A673 (cell line): ENCODE data around the gene DLG2. TPM values are rescaled to one million over a fixed set of nuclear protein-coding genes. Genes with fewer than 3 reads are reported as not detected.

ENCODE experiments used
- BruUV-seq: library from RNA; stranded (reverse); fragments of 400-500 nt; replicated peaks from 2 replicates; lab custom pipeline; 2021; lab: Mats Ljungman, UMichigan
- CTCF ChIA-PET: fragments of 300-600 bp; sonication (Branson Sonifier 250); formaldehyde crosslinking; loops from one replicate; lab custom pipeline; 2022; ENCODE audit warnings: antibody characterized with exemption; lab: Charles Lee
- POLR2A ChIA-PET: fragments of 300-600 bp; sonication (Branson Sonifier 250); formaldehyde crosslinking; loops from one replicate; lab custom pipeline; 2022; ENCODE audit warnings: antibody characterized with exemption; ENCODE audit not compliant: low non-redundant PET; lab: Charles Lee
- DNase-seq: peaks from one replicate; pipeline ENCODE4 v3.0.0-alpha.2; 2015; ENCODE audit warnings: low spot score
- H3K27ac ChIP-seq: fragments of 200-600 bp; sonication (generic); 2 replicates; pipeline ENCODE4 v1.5.1; 2016; ENCODE audit warnings: mixed run types, low read depth, mild to moderate bottlenecking, mixed read lengths, antibody characterized with exemption, low read length; ENCODE audit not compliant: poor library complexity, severe bottlenecking
- H3K27me3 ChIP-seq: fragments of 200-600 bp; sonication (generic); replicated peaks from 2 replicates; pipeline ENCODE4 v1.6.1; 2017; ENCODE audit warnings: mixed run types, low read depth, mild to moderate bottlenecking, mixed read lengths, antibody characterized with exemption, low read length; ENCODE audit not compliant: insufficient read depth, poor library complexity
- H3K36me3 ChIP-seq: fragments of 200-600 bp; sonication (generic); 2 replicates; pipeline ENCODE4 v1.6.1; 2016; ENCODE audit warnings: mixed run types, mild to moderate bottlenecking, mixed read lengths, antibody characterized with exemption, low read length; ENCODE audit not compliant: insufficient read depth, poor library complexity, severe bottlenecking
- H3K4me1 ChIP-seq: fragments of 200-600 bp; sonication (generic); 2 replicates; pipeline ENCODE4 v1.6.1; 2017; ENCODE audit warnings: mixed run types, mild to moderate bottlenecking, mixed read lengths, antibody characterized with exemption, low read length; ENCODE audit not compliant: insufficient read depth, poor library complexity, severe bottlenecking
- H3K4me3 ChIP-seq: fragments of 200-600 bp; sonication (generic); 2 replicates; pipeline ENCODE4 v1.5.1; 2016; ENCODE audit warnings: low read depth, mixed run types, mild to moderate bottlenecking, mixed read lengths, low read length; ENCODE audit not compliant: poor library complexity, severe bottlenecking
- H3K9me3 ChIP-seq: fragments of 200-600 bp; sonication (generic); 2 replicates; pipeline ENCODE4 v1.6.1; 2016; ENCODE audit warnings: mixed run types, low read depth, mild to moderate bottlenecking, mixed read lengths, antibody characterized with exemption, low read length; ENCODE audit not compliant: poor library complexity, severe bottlenecking
- CTCF ChIP-seq: fragments of 300-800, 200-600 bp; sonication (generic); conservative IDR thresholded peaks from 2 replicates; pipeline ENCODE4 v1.5.1; 2017; ENCODE audit warnings: low read depth, mild to moderate bottlenecking, antibody characterized with exemption, low read length, moderate library complexity, mixed read lengths
- EZH2 ChIP-seq: fragments of 200-600 bp; sonication (generic); IDR thresholded peaks from 2 replicates; pipeline ENCODE4 v1.6.1; 2017; ENCODE audit warnings: borderline replicate concordance, low read depth, mild to moderate bottlenecking, mixed read lengths, antibody characterized with exemption, low read length; ENCODE audit not compliant: poor library complexity, severe bottlenecking
- intact Hi-C: fragments of 100-400 bp; cut with micrococcal nuclease; formaldehyde crosslinking; loops from one replicate; pipeline ENCODE4 v1.10.0; 2022; ENCODE audit not compliant: unreplicated experiment
- total RNA-seq: library from RNA; stranded (reverse); gene quantifications from 2 replicates; pipeline ENCODE4 v1.2.3, GENCODE V29; 2021

DLG2 gene
- total RNA-seq, 1 experiment from 2014 or later: 277 TPM

- Histone ChIP-seq H3K27me3 (no peaks in the 10 kb centered on the region), H3K27ac (no peak overlapping the region), H3K9me3 (no peaks in the 10 kb centered on the region), H3K4me3 (no peak overlapping the region), H3K4me1 (peaks cover 9% of the 10 kb centered on the region), H3K36me3 (no peaks in the 10 kb centered on the region)
- DNase-seq: peak; percentile 25
- POLR2A ChIA-PET: no interaction called here
- CTCF ChIA-PET: no interaction called here
- BruUV-seq: no TSS peak
- TF ChIP-seq CTCF: no peak
- no peak for TF ChIP-seq EZH2
- intact Hi-C loops: no loop called here
Measured at GRCh38 chr11:85541683-85542082, 85.5 kb downstream of the DLG2 start.

- intact Hi-C loops: no loop called here
- BruUV-seq: no TSS peak
- POLR2A ChIA-PET: no interaction called here
- H3K4me3 ChIP-seq: no peak overlapping the region
- CTCF ChIA-PET: no interaction called here
- peaks cover 9% of the 10 kb centered on the region for H3K4me1 ChIP-seq
- no peak overlapping the region for H3K27ac ChIP-seq
- no peaks in the 10 kb centered on the region for H3K9me3 ChIP-seq
- no peak for TF ChIP-seq CTCF
- no peak for TF ChIP-seq EZH2
- no peaks in the 10 kb centered on the region for H3K36me3 ChIP-seq
- DNase-seq: peak; percentile 11
- H3K27me3 ChIP-seq: no peaks in the 10 kb centered on the region
Measured at GRCh38 chr11:85540635-85541205, 86.4 kb downstream of the DLG2 start.

- Histone ChIP-seq H3K27me3 (no peaks in the 10 kb centered on the region), H3K36me3 (no peaks in the 10 kb centered on the region), H3K27ac (no peak overlapping the region), H3K9me3 (no peaks in the 10 kb centered on the region), H3K4me3 (no peak overlapping the region), H3K4me1 (peaks cover 9% of the 10 kb centered on the region)
- intact Hi-C loops: no loop called here
- CTCF ChIA-PET: no interaction called here
- DNase-seq: no peak
- POLR2A ChIA-PET: no interaction called here
- no peak for TF ChIP-seq EZH2
- no TSS peak for BruUV-seq
Measured at GRCh38 chr11:85540181-85540580, 87.0 kb downstream of the DLG2 start.

- no peaks in the 10 kb centered on the region for H3K27me3 ChIP-seq
- H3K27ac ChIP-seq: no peak overlapping the region
- intact Hi-C loops: no loop called here
- H3K9me3 ChIP-seq: peaks cover 2% of the 10 kb centered on the region
- no TSS peak for BruUV-seq
- peaks cover 9% of the 10 kb centered on the region for H3K4me1 ChIP-seq
- POLR2A ChIA-PET: no interaction called here
- TF ChIP-seq CTCF (no peak), EZH2 (no peak)
- CTCF ChIA-PET: no interaction called here
- H3K4me3 ChIP-seq: no peak overlapping the region
- DNase-seq: no peak
- H3K36me3 ChIP-seq: no peaks in the 10 kb centered on the region
Measured at GRCh38 chr11:85539740-85540139, 87.4 kb downstream of the DLG2 start.
